GM21825 (cell line): ENCODE measurements around the gene AK9.
"Not testable (repeated sequence)": the region's sequence is repeated elsewhere in the genome, so short reads cannot be mapped to it uniquely, and the experiment has no call there.

Experiments
- ATAC-seq: cut with Tn5 transposase; IDR thresholded peaks from one replicate; pipeline ENCODE4 v1.9.1; 2021; ENCODE audit warnings: mild to moderate bottlenecking, moderate library complexity; ENCODE audit not compliant: unreplicated experiment

AK9 gene

DNA sequence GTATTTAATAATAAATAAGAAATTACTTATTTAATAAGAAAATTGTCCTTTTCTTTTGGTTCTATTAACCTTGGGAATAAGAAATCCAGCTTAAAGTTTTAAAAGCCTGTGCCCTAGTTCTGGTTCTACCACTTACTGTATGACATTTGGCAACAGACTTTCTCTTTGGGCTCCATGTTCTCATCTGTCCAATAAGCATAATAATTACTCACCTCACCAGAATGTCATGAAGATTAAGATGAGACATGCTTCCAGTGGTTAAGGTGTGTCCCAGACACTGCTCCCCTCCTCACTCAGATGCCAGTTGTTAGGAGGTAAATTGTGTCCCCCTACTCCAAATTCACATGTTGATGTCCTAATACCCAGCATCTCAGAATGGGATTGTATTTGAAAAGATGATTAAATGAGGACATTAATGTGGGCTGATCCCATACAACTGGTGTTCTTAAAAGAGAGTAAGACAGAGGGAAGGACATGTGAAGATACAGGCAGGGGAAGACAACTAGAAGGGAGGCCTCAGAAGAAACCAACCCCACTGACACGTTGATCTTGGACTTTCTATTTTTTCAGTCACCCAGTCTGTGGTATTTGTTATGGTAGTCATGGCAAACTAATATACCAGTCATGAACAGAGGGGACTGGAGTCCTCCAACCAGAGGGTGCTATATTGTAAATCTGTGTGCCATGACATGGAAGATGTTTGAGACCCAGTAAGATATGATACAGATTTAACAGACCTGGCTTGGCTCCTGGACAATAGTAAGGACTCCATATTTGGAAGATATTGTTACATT, 229.1 kb downstream of the AK9 start:
- no peak for ATAC-seq

DNA sequence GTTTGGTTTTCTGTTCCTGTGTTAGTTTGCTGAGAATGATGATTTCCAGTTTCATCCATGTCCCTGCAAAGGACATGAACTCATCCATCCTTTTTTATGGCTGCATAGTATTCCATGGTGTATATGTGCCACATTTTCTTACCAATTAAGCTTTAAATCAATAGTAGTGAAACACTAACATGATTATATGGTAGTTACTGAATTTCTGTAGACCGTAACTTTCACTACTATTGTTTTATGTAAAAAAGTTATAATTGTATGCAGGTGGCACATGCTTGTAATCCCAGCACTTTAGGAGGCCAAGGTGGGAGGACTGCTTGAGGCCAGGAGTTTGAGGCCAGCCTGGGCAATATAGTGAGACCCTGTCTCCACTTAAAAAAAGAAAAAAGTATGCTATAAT, 229.8 kb downstream of the AK9 start:
- not testable (repeated sequence) for ATAC-seq

- ATAC-seq: no peak
Observed at GRCh38 chr6:109460161-109460829, 230.7 kb downstream of the AK9 start.

GRCh38 chr6:109458774-109459531, 232.0 kb downstream of the AK9 start:
- ATAC-seq: peak; percentile 28

DNA sequence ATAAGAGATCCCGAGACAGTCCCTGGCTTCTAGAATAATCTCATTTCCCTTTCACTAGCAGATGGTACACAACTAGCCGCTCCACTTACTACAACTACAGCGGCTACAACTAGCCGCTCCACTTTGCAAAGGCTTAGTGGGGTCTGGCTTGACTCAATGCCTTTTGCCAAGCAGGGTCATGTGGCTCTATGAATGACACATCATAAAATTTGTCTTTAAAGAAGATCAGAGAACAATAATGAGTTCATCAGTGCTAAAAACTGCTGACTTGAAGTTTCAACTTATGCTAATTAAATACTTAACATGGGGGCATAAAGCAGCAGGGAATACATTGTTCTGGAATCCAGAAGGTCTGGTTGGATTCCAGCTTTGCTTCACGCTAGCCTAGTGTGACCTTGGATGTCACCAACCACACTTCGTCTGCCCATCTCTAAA, 233.4 kb downstream of the AK9 start:
- no peak for ATAC-seq

GRCh38 chr6:109456710-109457561, 234.1 kb downstream of the AK9 start:
- ATAC-seq: no peak

DNA sequence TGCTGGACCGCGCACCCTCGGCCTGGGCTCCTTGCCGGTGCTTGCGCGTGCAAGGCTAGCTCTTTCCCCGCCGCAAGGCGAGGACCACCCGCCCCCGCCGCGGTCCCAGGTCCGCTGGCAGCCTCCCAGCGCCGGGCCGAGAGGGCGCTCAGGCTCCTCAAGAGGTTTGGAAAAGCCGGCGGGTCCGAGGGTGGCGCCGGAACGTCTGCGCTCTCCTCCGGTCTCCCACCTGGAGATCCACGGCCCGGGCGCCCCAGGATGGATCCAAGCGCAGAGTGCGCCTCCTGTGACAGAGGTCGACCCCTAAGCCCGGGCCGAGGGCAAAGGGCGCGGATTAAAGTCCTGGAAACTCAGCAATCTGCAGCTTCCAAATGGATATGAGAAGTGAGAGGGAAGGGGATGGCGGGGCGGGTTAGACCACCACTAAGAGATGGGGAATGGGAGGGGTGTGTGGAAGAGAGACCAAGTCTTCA, 234.9 kb downstream of the AK9 start:
- peak; percentile 9 for ATAC-seq

- peak; percentile 49 for ATAC-seq
Observed at GRCh38 chr6:109455437-109456110, 235.4 kb downstream of the AK9 start, which contains the start of gene MICAL1. Gene MICAL1 (minus strand): TSS chr6:109455772. CDS start chr6:109454196, 1,576 bp downstream.

DNA sequence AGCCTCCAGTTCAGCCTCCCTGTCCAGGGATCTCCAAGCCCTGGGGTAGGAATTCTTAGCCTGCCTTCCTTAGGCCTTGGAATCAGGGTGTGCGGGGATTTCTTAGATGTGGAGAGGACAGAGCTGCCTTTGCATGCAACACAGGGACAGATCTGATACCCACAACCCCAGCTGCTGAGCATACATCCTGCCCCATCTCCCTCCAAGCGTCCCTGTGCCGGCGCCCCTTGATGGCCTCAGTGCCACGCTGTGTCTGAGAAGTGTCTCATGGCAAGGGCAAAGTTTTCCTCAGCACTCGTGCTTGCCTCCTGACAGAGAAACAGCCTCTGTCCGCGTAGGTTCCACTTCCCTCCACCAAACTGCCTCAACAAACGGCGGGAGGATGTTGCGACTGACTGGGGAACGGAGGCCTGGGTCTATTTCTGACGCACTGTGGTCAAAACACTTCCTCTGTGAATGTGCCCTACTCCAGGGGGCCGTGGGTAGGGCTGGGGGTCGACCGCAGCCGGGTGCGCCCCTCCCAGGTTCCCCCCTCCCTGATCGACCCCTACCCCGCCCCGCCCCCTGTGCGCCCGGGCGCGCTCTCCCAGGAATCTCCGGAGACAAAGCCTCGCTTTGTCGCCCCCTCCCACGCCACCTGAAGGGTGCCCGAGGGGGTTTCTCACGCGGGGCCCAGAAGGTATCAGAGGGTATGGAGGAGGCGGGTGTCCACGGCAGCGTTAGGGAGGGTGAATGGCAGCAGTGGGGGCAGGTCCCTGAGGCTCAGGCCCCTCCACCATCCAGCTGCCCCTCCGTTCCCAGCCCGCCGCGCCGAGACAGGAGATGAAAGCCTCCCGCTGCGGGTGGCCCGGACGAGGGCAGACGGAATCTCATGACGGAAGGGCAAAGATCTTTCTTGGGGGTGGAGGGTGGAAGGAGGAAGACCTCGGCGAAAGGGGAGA, 236.2 kb downstream of the AK9 start:
- peak; percentile 34 for ATAC-seq

DNA sequence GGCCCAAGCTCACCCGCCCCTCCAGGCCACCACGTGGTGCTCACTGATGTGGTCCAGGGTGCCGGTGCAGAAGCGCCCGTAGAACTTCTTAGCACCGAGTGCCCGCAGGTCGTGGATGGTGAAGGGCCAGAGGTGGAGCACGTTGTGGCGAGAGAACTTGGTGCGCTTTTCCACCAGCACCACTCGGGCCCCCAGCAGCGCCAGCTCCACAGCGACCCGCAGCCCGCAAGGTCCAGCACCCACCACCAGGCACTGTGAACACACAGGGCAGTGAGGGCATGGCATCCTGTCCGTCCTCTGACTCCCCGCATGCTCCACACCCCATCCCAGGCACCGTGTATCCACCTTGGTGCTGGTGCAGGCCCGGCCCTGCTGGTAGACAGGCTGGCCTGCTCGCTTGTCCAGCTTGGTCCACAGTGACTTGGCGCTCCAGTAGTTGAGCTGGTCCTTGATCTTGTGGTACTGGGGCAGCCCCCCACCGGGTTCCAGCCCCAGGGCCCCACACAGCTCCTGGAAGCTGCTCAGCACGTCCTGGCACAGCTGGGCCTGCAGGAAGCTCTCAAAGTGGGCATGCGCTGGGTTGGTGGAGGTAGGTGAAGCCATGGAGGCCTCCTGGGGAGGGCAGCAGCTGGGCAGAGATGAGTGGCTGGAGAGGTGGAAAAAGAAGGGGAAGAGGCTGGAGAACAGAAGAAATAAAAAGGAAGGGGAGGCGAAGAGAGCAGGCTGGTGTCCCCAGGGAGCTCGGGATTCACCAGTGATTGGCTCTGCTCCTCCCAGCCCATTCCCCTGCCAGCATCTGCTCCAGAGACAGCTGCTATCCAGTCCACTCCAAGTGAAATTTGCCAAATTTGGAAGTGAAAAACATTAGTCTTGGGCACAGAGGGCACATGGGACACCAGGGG, 237.2 kb downstream of the AK9 start:
- ATAC-seq: no peak

- no peak for ATAC-seq
Observed at GRCh38 chr6:109453156-109453555, 237.8 kb downstream of the AK9 start.

GRCh38 chr6:109452181-109452580, 238.8 kb downstream of the AK9 start:
- ATAC-seq: no peak

DNA sequence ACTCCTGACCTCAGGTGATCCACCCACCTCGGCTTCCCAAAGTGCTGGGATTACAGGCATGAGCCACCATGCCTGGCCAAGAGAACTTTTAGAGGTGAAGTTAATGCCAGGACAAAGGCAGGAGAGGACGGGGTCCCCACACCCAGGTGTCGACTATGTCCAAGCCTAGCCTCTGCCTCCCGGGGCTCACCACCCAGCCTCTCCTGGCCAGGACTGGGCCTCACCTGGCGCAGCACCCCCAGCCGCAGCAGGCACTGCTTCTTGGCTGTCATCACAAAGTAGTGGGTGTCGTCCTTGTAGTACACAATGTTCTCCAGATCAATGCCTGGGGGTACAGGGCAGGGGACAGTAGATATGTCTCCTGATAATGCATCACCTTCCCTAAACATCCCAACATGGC, 239.6 kb downstream of the AK9 start:
- no peak for ATAC-seq

- no peak for ATAC-seq
Observed at GRCh38 chr6:109450801-109451200, 240.2 kb downstream of the AK9 start.

DNA sequence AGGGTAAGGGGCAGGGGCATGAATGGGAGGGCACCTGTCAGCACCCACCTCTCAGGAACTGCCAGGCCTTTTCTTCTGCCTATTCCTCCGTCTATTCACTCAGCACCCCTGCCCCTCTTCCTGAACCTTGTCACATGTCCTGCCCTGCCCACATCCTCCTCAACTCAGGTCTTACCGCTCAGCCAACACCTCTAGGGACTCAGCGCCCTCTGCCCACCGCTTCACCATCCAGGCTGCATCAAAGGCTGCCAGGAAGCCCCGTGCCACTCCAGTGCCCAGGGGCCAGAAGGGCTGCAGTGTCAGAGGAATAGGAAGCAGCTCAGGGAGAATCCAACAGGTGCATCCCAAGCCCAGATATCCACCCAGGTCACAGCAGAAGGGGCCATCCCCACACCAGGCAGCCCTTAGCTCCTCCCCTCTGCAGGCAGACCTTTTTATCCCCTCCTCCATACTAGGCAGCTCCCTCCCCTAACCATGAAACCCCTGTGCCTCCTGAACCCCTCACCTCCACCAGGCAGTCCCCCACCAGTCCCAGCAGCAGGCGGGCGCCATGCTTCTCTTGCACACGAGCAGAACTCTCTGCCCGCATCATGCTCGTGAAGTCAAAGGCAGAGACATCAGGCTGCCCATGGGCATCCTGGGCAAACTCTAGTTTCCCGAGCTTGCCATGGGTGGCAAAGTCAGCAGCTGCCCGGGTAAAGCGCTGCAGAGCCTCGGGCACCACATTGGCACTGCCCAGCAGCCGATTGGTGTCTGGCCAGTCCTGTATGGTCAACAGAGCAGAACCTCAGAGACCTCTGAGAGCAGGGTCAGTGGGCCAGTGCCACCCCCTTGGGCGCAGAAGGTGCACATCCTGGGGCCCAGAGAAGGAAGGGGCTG, 241.0 kb downstream of the AK9 start:
- no peak for ATAC-seq

- no peak for ATAC-seq
Observed at GRCh38 chr6:109449064-109449794, 241.8 kb downstream of the AK9 start.
